Stimulated activated CD4-positive, alpha-beta T cell treated with anti-CD3 and anti-CD28 coated beads, Interleukin-4, amount 100 ng/mL, for 48 hours (primary cell): Measurements from ENCODE around the gene LRP5.
"Not testable (repeated sequence)": the region's sequence is repeated elsewhere in the genome, so short reads cannot be mapped to it uniquely, and the experiment has no call there.

ENCODE experiments used
- DNase-seq, 2 donors: peaks; one replicate each; pipeline ENCODE4 v3.0.0-alpha.2; 2020; ENCODE audit warnings: low read depth in 2 of 2

The LRP5 gene

DNA sequence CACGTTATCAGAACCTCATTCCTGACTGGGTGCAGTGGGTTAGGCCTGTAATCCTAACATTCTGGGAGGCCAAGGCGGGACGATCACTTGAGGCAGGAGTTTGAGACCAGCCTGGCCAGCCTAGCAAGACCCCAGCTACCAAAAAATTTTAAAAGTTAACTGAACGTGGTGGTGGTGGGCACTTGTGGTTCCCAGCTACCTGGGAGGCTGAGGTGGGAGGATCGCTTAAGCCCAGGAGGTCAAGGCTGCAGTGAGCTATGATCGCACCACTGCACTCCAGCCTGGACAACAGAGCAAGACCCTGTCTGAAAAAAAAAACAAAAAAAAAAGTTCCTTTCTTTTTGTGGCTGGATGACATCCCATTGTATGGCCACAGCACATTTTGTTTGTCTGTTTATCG, 80.4 kb downstream of the LRP5 start:
- DNase-seq: no peak

DNA sequence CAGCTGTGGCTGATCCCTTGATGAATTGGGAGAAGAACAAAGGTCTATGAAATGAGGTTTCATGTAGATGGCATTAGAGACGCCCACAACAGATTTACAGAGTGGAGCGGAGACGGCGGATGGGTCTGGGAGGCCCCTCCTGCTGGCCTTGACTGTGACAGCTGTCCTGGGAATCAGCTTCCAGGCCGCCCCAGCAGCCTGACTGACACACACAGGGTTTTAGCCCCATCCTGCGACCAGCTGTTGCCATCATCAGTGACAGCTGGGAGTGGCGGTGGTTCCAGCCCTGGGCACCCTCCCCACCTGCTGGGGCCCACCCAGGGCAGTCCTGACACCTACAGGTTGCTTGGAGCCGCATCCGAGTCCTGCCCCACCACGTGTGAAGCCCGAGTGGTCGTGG, 84.1 kb downstream of the LRP5 start:
- no peak for DNase-seq

DNA sequence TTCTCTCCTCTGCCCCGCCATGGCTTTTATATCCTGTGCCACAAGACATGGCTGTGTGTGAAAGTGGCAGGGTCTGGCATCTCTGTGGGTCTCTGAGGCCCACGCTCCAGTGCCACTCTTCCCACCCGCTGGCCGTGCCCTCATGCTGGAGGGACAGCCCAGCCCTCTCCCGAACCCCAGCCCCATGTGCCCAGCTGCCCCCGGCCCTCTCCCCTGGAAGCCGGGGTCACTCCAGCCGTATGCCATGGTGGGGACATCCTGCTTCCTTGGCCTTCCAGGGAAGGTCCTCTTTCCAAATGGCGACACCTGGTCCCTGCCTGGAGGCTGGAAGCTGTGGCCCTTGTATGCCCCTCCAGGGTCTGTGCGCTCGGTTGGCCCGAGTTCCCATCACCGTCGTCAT, 84.9 kb downstream of the LRP5 start:
- DNase-seq: no peak

DNA sequence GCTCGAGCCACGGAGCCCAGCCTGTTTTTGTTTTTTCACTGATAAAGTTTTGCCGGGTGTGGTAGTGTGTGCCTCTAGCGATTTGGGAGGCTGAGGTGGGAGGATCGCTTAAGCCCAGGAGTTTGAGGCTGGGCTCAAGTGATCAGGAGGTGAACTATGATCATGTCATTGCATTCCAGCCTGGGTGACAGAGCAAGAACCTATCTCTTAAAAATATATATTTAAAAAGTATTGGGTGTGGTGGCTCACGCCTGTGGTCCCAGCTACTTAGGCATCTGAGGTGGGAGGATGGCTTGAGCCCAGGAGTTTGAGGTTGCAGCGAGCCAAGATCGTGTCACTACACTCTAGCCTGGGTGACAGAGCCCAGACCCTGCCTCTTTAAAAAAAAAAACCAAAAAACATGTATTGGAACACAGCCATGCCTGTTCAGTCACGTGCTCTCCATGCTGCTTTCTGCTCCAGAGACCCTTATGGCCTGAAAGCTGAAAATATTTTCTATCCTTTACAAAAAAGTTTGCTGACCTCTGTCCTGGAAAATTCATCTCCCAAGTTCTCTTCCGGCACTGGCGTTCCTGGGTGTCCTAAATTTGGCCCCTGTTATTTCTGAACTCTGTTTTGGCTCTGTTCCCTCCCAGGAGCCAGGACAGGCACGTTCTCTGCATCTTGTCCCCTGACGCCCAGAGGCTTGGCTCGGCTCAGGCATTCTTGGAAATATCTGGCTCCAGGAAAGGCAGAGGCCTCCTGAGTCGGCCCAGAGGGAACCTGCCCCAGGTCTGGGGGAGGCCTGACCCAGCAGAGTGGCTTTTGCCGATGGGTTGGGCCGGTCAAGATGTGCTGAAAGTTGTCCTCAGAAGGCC, 86.8 kb downstream of the LRP5 start:
- no peak for DNase-seq

DNA sequence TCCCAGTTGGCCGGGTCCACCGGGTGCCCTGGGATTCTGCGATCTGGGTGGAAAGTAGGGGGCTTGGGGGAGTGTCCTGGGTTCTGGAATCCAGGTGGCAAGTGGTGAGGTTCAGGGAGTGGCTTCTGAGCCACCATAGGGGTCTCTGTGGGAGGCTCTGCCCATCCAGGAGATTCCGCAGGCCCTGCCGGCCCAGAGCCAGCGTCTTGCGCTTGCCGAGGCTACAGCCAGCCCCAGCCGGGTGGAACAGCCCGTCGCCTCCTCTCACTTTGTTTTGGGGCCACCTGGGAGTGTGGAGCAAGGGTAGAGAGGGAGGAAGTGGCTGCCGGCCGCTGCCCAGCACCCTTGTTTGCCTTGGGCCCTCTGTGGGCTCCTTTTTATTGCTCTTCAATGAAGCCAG, 87.5 kb downstream of the LRP5 start:
- no peak for DNase-seq

DNA sequence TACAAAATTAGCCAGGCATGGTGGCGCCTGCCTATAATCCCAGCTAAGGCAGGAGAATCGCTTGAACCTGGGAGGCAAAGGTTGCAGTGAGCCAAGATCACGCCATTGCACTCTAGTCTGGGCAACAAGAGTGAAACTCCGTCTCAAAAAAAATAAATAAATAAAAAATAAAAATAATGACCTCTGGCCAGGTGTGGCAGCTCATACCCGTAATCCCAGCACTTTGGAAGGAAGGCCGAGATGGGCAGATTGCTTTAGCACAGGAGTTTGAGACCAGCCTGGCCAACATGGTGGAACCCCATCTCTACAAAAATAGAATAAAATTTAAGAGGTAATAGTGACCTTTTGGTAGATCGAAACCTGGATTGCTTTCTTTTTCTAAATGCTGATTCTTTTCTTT, 88.2 kb downstream of the LRP5 start:
- not testable (repeated sequence) for DNase-seq

DNA sequence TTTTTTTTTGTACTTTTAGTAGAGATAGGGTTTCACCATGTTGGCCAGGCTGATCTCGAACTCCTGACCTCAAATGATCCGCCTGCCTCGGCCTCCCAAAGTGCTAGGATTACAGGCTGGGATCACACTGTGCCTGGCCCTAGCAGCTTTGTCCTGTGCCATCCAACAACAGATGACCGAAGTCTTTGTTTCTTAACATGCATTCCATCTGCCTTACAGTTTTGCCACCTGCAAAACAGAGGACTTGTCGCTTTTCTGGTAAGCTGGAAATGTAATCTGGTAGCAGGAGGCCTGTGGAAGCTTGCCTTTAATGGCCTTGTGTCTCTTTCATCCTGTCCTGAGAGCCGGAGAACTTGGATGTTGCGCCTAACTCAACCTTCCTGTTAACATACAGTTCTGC, 89.5 kb downstream of the LRP5 start:
- DNase-seq: no peak

DNA sequence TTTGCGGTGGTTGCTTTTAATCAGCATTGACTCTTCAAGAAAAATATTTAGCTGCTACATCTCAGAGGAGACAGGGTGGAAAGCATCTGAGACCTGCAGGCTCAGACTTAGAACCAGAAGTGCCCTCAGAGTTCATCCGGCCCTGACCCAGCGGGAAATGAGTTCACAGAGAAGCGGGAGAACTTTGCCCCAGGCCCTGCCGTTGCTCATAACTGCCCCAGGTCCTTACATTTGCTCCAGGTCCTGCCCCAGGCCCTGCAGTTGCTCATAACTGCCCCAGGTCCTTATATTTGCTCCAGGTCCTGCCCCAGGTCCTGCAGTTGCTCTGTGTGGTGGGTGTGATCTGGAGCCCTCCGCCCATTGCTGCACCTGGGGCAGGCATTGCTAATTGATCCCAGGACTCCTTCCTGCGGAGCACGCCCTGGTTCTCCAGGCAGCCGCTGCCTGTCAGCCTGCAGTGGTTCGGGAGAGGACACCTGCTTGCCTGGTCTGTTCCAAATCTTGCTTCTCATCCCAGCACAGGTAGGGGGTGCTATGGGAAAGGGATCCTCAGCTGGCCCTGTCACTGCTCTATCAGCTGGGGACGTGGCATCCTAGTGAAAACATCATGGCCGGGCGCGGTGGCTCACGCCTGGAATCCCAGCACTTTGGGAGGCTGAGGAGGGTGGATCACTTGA, 90.1 kb downstream of the LRP5 start:
- no peak for DNase-seq

DNA sequence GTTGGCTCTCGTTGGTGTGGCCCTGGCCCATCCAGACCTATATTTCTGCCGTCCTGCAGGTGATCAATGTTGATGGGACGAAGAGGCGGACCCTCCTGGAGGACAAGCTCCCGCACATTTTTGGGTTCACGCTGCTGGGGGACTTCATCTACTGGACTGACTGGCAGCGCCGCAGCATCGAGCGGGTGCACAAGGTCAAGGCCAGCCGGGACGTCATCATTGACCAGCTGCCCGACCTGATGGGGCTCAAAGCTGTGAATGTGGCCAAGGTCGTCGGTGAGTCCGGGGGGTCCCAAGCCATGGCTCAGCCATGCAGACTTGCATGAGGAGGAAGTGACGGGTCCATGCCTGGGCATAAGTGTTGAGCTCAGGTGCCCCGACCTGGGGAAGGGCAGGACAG, 91.0 kb downstream of the LRP5 start:
- no peak for DNase-seq

DNA sequence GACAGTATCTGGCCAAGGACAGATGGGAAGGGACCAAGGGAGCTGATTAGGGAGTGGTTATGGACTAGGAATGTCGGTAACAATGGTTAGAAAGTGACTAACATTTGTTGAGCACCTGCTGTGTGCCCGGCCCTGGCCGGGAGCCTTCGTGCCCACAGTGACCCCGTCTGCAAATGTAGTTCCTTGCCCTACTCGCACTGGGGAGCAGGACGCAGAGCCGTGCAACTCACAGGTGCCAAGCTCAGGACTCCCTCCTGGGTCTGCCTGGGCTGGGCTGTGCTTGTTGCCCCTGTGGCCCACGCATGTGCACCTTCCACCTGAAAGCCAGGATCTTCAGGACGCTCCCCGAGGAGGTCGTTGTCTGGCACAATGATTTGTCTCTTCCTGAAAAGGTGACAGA, 91.4 kb downstream of the LRP5 start:
- no peak for DNase-seq

DNA sequence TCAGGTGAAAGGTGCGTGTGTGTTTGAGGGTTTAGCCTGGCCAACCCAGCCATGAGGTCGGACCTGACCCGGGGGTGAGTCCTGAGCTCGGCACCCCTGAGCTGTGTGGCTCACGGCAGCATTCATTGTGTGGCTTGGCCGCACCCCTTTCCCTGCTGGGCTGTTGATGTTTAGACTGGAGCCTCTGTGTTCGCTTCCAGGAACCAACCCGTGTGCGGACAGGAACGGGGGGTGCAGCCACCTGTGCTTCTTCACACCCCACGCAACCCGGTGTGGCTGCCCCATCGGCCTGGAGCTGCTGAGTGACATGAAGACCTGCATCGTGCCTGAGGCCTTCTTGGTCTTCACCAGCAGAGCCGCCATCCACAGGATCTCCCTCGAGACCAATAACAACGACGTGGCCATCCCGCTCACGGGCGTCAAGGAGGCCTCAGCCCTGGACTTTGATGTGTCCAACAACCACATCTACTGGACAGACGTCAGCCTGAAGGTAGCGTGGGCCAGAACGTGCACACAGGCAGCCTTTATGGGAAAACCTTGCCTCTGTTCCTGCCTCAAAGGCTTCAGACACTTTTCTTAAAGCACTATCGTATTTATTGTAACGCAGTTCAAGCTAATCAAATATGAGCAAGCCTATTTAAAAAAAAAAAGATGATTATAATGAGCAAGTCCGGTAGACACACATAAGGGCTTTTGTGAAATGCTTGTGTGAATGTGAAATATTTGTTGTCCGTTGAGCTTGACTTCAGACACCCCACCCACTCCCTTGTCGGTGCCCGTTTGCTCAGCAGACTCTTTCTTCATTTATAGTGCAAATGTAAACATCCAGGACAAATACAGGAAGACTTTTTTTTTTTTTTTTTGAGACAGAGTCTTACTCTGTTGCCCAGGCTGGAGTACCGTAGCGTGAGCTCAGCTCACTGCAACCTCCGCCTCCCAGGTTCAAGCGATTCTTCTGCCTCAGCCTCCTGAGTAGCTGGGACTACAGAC, 94.2 kb downstream of the LRP5 start:
- no peak for DNase-seq

DNA sequence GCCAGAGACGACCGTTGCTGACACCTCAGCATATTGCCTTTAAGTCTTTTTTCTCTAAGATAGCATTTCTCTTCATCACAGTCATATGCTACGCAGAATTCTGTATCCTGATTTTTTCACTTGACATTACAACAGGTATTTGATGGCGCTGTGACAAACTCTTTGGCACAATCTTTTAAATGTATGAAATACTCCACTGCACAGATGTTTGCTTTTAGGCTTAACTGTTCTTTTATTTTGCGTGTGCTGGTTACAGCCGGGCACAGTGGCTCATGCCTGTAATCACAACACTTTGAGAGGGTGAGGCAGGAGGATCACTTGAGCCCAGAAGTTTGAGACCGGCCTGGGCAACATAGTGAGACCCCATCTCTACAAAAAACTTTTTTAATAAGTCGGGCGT, 96.1 kb downstream of the LRP5 start:
- DNase-seq: no peak

DNA sequence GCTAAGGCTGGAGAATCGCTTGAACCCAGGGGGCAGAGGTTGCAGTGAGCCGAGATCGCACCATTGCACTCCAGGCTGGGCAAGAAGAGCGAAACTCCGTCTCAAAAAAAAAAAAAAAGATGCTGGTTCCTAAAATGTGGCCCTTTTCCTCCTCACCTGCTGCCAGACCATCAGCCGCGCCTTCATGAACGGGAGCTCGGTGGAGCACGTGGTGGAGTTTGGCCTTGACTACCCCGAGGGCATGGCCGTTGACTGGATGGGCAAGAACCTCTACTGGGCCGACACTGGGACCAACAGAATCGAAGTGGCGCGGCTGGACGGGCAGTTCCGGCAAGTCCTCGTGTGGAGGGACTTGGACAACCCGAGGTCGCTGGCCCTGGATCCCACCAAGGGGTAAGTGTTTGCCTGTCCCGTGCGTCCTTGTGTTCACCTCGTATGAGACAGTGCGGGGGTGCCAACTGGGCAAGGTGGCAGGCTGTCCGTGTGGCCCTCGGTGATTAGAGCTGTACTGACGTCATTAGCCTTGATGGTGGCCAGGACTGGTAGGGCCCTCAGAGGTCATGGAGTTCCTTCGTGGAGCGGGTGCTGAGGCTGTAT, 97.5 kb downstream of the LRP5 start:
- DNase-seq: no peak

DNA sequence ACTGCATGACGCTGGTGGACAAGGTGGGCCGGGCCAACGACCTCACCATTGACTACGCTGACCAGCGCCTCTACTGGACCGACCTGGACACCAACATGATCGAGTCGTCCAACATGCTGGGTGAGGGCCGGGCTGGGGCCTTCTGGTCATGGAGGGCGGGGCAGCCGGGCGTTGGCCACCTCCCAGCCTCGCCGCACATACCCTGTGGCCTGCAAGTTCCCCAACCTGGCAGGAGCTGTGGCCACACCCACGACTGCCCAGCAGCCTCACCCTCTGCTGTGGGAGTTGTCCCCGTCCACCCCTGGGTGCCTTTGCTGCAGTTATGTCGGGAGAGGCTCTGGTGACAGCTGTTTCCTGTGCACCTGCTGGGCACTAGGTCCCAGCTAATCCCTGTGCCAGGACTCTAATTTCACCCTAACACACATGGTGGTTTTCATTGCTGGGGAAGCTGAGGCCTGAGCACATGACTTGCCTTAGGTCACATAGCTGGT, 99.2 kb downstream of the LRP5 start:
- no peak for DNase-seq

DNA sequence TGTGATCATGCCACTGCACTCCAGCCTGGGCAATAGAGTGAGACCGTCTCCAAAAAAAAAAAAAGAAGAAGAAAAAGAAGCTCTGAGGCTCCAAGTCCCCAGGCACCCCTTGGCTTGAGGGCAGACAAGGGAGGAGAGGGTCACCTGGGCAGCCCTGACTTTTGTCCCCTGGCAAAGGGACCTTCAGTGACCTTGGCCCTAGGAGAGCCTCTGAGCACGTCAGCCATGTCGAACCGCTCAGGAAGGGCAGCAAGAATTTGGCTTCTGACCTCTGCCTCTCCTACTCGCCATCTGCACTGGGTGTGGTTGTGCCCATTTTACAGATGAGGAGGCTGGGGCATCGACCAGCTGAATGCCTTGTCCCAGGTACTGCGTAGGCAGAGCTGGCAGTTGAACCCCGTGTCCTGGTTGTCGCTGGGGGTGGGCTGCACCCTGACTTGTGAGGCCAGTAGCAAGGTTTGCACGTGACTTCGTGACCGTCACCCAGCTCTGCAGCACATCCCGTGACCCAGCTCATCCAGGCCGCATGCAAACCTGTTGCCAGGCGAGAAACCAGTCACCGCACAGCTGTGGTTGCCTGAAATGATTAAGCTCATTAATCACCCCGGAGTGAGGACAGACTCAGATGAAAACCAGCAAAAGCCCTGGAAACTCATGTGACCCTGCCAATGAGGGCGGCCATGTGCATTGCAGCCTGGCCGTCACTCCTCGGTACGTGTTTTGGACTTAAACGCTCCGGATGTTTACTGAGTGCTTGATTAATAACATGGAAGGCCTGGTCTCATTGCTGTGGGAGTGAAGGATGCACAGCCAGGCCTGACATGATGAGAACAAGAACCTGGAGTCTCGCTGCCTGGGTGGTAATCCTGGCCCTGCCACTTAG, 100.4 kb downstream of the LRP5 start:
- DNase-seq: peak; percentile 7 to 36

DNA sequence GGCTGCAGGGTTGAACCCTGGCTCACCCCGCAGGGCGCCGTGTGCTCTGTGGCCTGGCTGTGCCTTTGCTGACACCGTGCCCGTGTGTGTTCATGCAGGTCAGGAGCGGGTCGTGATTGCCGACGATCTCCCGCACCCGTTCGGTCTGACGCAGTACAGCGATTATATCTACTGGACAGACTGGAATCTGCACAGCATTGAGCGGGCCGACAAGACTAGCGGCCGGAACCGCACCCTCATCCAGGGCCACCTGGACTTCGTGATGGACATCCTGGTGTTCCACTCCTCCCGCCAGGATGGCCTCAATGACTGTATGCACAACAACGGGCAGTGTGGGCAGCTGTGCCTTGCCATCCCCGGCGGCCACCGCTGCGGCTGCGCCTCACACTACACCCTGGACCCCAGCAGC, 101.2 kb downstream of the LRP5 start:
- DNase-seq: no peak

DNA sequence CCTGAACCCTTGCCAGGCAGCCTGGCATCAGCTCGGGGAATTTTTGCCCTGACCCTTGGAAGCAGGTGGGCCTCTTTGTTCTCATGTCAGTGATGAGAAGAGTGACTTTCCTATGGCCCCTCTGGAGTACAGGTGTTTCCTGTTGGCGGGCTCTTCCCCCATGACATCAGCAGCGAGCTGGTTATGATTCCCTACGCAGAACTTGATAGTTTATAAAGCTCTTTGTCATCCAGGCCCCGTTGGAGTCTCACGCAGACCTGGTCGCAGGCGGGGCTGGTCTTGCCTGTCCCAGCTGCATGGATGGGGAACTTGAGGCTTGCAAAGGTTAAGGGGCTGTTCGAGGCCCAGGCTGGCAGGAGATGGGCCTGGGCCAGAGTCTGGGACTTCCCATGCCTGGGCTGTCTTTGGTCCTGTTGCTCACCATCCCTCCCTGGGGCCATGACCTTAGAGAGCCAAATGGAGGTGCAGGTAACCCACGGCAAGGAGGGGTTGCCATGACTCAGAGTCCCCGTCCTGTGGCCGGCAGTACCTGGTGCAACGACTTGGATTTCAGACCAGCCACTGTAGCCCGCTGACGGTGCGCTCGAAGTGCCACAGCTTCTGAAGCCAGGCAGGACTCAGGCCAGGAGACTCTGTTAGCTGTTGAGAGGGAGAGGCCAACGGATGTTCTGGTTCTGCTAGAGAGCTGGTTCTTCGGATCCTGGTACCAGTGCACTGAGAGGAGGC, 102.3 kb downstream of the LRP5 start:
- no peak for DNase-seq

DNA sequence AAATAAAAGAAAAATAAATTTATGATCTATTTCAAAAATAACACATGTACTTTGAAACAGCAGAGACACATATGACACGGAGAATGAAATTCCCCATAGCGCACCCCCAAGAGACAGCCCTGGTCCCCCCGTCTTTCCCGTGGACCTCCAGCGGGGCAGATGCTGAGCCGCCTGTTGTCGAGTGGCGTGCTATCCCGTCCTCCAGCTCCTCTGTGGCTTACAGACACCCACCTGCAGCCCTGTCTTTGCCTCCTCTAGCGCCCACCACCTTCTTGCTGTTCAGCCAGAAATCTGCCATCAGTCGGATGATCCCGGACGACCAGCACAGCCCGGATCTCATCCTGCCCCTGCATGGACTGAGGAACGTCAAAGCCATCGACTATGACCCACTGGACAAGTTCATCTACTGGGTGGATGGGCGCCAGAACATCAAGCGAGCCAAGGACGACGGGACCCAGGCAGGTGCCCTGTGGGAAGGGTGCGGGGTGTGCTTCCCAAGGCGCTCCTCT, 103.7 kb downstream of the LRP5 start:
- DNase-seq: no peak

DNA sequence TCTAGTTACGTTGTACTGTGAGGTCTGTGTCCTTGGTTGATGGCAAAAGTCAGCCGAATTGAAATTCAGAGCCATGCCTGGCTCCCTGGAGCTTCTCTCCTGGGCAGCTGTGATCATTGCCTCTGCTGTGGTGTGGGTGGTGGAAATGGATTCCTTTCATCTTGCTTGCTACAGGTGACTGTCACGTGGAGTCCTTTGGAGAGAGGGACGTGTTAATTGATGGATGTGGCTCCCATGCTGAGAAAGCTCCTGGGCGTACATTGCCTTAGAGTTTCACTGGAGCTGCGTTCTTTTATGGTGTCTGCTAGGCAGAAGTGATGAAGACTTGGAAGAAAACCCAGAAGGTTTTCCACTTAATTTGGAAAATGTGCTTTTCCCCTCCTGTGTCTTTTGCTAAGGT, 106.3 kb downstream of the LRP5 start:
- DNase-seq: no peak

DNA sequence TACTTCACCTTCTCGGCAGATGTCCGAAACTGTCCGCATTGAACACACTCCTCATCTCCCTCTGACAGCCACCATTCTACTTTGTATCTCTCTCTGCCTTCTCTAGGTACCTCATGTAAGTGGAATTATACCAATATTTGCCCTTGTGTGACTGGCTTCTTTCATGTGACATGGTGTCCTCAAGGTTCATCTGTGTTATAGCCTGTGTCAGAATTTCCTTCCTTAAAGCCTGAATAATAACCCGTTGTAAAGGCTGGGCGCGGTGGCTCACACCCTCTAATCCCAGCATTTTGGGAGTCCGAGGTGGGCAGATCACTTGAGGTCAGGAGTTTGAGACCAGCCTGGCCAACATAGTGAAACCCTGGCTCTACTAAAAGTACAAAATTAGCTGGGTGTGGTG, 107.8 kb downstream of the LRP5 start:
- no peak for DNase-seq
